Stimulated activated CD4-positive, alpha-beta T cell treated with anti-CD3 and anti-CD28 coated beads, Interleukin-1b, Interleukin-23, amount 100 ng/mL, for 48 hours (primary cell): ENCODE results near the gene FILIP1L.

Experiments used
- DNase-seq: peaks from one replicate; pipeline ENCODE4 v3.0.0-alpha.2; 2020

Gene FILIP1L

GRCh38 chr3:100124201-100124761 lies 10.0 kb upstream of the FILIP1L start:
- no peak for DNase-seq

- DNase-seq, result no peak
Observed at GRCh38 chr3:100123112-100123511, 8.8 kb upstream of the FILIP1L start.

- no peak for DNase-seq
Observed at GRCh38 chr3:100122321-100122720, 8.0 kb upstream of the FILIP1L start.

- DNase-seq, result no peak
Observed at GRCh38 chr3:100120693-100121092, 6.4 kb upstream of the FILIP1L start.

GRCh38 chr3:100120012-100120411 lies 5.7 kb upstream of the FILIP1L start:
- DNase-seq, result no peak

GRCh38 chr3:100117093-100117492 lies 2.8 kb upstream of the FILIP1L start:
- DNase-seq, result no peak

- no peak for DNase-seq
Observed at GRCh38 chr3:100113723-100114412, 433 bp downstream of the FILIP1L start.

- DNase-seq, result no peak
Observed at GRCh38 chr3:100111728-100112127, 2.6 kb downstream of the FILIP1L start.

- DNase-seq, result no peak
Observed at GRCh38 chr3:100110162-100110561, 4.1 kb downstream of the FILIP1L start.

GRCh38 chr3:100108464-100109079 lies 5.7 kb downstream of the FILIP1L start:
- DNase-seq, result no peak

- DNase-seq, result no peak
Observed at GRCh38 chr3:100107221-100107814, 7.0 kb downstream of the FILIP1L start.

- no peak for DNase-seq
Observed at GRCh38 chr3:100106531-100107141, 7.7 kb downstream of the FILIP1L start.

- no peak for DNase-seq
Observed at GRCh38 chr3:100106094-100106493, 8.2 kb downstream of the FILIP1L start.

- no peak for DNase-seq
Observed at GRCh38 chr3:100105501-100105900, 8.8 kb downstream of the FILIP1L start.

- DNase-seq, result no peak
Observed at GRCh38 chr3:100104817-100105413, 9.4 kb downstream of the FILIP1L start.

GRCh38 chr3:100104442-100104798 lies 9.9 kb downstream of the FILIP1L start:
- no peak for DNase-seq

GRCh38 chr3:100103558-100104441 lies 10.5 kb downstream of the FILIP1L start:
- DNase-seq, result peak; percentile 23

- no peak for DNase-seq
Observed at GRCh38 chr3:100102757-100103156, 11.5 kb downstream of the FILIP1L start.

GRCh38 chr3:100100425-100100824 lies 13.9 kb downstream of the FILIP1L start:
- no peak for DNase-seq

GRCh38 chr3:100099621-100100020 lies 14.7 kb downstream of the FILIP1L start:
- no peak for DNase-seq

GRCh38 chr3:100098784-100099070 lies 15.6 kb downstream of the FILIP1L start:
- no peak for DNase-seq
